ENCODE data around the gene TGFB1I1.

Gene TGFB1I1

GRCh38 chr16:31461201-31461920 is 10.6 kb upstream of the TGFB1I1 start:
- no peak for TF ChIP-seq CTCF (IDR thresholded peaks at IDR 0.05; ENCODE audit: control extremely low read depth, extremely low read depth, low read depth, missing control alignments)
- CTCF ChIA-PET: interaction anchor here (0.7 to 9.6 kb wide), 28 partner anchors 7 to 416 kb away, joined by 3 to 105 read pairs (median 4); partner anchors contain the start of genes KAT8, RUSF1, SLC5A2 and TGFB1I1
- no peak for DNase-seq (ENCODE audit: extremely low spot score)
- POLR2A ChIA-PET: no interaction called here

GRCh38 chr16:31461921-31462804 is 9.8 kb upstream of the TGFB1I1 start:
- TF ChIP-seq CTCF (IDR thresholded peaks at IDR 0.05; ENCODE audit: control extremely low read depth, extremely low read depth, low read depth, missing control alignments): no peak
- CTCF ChIA-PET: interaction anchor here (0.7 to 9.6 kb wide), 5 partner anchors 12 to 406 kb away, joined by 3 to 105 read pairs (median 21); partner anchors contain the start of gene ZNF843
- DNase-seq (ENCODE audit: extremely low spot score): no peak
- POLR2A ChIA-PET: no interaction called here

- ChIA-PET POLR2A (no interaction called here), CTCF (interaction anchor here (1.5 kb wide), 1 partner anchor 12 kb away, joined by 4 read pairs; no protein-coding TSS in a partner anchor)
- no peak for TF ChIP-seq CTCF (IDR thresholded peaks at IDR 0.05; ENCODE audit: control extremely low read depth, extremely low read depth, low read depth, missing control alignments)
- DNase-seq (ENCODE audit: extremely low spot score): no peak
Measured at GRCh38 chr16:31464348-31464769, 7.6 kb upstream of the TGFB1I1 start.

GRCh38 chr16:31464781-31465260 is 7.1 kb upstream of the TGFB1I1 start:
- ChIA-PET POLR2A (no interaction called here), CTCF (interaction anchor here (1.5 kb wide), 1 partner anchor 12 kb away, joined by 4 read pairs; no protein-coding TSS in a partner anchor)

GRCh38 chr16:31465788-31466370 is 6.1 kb upstream of the TGFB1I1 start:
- no peak for TF ChIP-seq CTCF (IDR thresholded peaks at IDR 0.05; ENCODE audit: control extremely low read depth, extremely low read depth, low read depth, missing control alignments)
- no peak for DNase-seq (ENCODE audit: extremely low spot score)
- ChIA-PET CTCF (no interaction called here), POLR2A (no interaction called here)

More at GRCh38 chr16:31464781-31465260, 7.1 kb upstream of the TGFB1I1 start:
- DNase-seq (ENCODE audit: extremely low spot score): no peak
- TF ChIP-seq CTCF (IDR thresholded peaks at IDR 0.05; ENCODE audit: control extremely low read depth, extremely low read depth, low read depth, missing control alignments): no peak

GRCh38 chr16:31466381-31466841 is 5.5 kb upstream of the TGFB1I1 start:
- DNase-seq (ENCODE audit: extremely low spot score): no peak
- ChIA-PET POLR2A (no interaction called here), CTCF (no interaction called here)
- no peak for TF ChIP-seq CTCF (IDR thresholded peaks at IDR 0.05; ENCODE audit: control extremely low read depth, extremely low read depth, low read depth, missing control alignments)

Data from GM10248 (cell line).